ENCODE results near the gene PTPRZ1.

PTPRZ1 gene

DNA sequence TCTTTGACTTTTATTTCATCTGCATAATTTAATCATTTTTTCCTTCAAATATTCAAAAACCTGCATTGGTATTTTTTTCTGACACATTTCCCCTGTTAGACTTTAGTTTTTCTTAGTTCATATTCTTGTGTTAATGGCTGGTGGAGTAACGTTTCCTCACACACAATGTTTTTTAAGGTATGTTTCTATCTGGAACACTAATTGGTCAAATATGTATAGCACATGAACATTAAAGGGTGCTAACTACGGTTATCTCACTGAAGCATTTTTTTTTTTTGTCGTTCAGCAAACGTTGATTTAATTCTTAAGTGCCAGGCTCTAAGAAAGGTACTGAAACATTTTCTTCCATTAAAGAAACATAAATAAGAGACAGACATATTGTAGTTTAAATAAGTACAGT, 87.7 kb downstream of the PTPRZ1 start:
- DNase-seq, result no peak

DNA sequence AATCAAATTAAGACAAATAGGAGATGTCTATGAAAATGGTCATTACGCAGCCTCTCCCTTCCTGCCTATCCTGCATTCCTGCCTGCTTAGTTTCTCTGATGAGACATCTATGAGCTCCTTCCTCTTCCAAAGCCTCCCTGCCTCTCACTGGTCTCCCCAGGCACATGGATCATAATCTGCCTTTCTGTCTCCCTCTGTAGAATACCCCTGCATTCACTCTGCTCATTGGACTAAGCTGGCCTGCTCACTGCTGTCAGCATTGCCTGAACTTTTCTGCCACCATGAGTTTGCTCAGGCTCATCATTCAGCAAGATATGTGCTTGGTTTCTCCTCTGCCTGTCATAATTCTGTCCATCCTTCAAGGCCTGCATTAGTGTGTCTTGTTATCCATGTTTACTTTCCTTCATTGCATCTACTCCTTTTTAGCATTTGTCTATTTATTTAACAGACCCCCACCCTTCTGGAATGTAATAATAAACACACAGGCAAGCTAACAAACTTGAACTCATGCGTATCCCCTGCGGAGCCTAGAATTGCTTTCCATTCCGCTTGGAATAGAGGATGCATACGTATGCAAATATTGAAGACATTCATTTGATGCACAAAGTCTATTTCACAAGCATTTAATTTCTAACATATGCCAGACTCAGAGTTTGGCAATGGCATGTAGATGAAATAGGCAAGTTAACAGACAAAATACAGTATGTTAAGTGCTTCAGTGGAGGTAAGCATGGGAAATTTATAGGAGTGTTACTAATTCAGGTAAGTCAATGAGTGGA, 88.3 kb downstream of the PTPRZ1 start:
- no peak for DNase-seq

DNA sequence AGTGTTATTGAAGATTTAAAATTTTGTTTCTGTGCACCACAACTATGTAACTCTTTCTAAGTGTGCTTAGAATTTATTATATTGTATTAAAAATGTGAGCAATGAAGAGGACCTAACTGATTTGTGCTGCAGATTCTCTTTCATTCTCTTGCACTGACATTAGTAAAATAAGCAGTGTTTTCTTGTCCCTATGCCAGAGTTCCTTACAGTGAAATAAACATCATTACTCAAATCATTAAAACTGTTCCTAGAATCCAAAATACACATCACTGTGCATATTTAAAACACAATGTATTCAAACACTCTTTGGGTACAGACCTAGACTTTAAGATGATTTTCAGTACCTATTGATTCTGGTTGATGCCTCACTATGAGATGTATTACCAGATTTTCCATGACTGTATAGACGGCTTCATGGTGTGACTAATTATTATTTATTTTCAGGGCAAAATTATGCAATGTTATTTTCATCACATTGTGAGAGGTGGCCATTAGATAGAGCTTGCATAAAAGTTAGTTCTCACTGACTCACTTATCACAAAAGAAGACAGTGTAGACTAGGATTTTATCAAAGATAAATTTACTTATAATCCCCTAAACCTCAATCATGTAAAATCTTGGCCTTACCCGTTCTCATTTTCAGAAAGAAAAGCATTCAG, 93.4 kb downstream of the PTPRZ1 start:
- no peak for DNase-seq

DNA sequence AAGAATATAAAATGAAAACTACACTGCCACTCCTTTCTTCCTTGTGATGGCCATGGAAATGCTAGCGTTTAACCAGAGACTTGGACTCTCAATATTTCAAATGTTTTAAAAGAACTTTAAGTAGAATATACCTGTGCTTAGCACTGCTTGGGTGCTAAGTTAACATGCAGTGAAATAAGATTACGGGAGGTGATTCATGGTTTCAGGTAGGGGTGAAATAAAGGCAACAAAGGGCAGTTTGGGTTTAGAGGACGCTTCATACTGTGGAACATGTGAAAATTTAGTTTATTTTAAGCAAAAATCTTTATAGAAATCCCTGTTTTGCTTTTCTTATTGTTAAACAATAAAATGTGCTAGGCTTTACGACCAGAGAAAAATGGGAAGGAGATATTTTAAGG, 94.0 kb downstream of the PTPRZ1 start:
- no peak for DNase-seq

GRCh38 chr7:121985476-121986030, 112.6 kb downstream of the PTPRZ1 start:
- DNase-seq, result no peak

DNA sequence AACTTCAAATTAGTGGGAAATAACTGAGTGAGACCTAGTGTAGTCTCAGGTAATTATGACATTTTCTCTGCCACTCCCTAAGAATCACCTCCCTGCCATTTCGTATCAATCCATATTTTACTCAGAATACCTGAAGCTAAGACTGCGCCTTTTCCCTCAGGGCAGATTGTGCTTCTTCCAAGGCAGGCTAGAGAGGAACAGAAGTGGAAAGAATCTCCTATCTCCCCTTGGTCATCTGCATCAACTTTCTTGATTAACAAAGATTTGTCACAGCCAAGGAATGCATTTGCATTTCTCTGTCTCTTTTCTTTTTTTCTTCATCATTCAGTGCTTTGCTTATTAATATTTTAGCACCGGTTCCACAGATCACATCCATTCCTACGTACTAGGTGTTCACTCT, 119.1 kb downstream of the PTPRZ1 start:
- no peak for DNase-seq

DNA sequence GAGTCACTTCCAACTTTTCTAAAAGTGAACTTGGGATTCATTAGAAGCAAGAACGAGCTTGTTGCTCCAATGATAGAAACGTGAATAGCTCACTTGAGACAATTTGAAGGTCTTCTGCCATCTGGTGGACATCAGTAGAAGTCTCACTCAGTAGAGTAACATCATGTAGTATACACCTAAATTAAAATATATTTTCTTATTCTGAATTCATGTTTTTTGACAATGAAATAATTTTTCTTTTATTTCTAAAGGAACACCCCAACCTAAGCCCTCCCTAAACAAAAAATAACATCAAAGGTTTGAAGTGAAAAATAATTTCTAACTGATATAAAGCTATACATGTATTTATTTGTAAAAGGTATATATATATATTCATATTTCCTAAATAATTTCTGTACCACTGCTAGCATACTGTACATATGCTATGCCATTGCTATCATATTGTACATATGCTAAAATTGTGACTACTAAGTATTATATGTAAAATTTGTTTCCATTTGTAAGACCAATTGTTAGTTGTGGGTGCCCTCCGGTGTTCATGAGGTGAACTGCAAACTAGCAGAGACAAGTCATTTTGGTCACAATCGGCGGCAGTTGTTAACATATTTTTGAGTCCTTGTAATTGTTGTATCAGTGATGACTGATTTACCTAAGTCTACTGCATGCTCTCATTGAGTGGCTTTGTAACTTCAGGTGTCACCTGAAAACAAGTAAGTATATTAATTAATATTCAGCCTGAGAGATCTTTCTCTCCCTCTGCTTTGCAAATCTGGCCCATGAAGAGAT, 121.9 kb downstream of the PTPRZ1 start:
- DNase-seq, result no peak

DNA sequence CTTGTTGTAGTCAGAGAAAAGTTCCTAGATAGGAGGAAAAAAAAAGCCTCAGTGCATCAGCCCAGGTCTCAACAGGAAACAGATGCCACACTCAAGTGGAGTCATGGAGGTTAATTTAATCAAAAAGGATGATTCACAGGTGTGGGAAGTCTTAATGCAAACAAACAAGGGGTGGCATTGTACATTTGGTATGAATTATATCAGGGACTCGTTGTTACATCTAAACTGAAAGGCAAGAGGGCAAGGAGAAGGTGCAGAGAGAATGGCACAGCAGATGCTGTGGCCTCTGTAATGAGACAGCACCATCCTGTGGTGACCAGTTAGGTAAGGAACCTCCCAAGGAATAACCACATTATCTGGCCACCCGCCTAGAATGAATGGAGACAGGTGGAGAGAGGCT, 133.7 kb downstream of the PTPRZ1 start:
- no peak for DNase-seq

GRCh38 chr7:122010116-122010515, 137.2 kb downstream of the PTPRZ1 start:
- DNase-seq, result no peak

DNA sequence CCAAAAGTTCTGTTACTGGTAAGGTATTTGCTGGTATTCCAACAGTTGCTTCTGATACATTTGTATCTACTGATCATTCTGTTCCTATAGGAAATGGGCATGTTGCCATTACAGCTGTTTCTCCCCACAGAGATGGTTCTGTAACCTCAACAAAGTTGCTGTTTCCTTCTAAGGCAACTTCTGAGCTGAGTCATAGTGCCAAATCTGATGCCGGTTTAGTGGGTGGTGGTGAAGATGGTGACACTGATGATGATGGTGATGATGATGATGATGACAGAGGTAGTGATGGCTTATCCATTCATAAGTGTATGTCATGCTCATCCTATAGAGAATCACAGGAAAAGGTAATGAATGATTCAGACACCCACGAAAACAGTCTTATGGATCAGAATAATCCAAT, 140.1 kb downstream of the PTPRZ1 start:
- DNase-seq, result no peak

DNA sequence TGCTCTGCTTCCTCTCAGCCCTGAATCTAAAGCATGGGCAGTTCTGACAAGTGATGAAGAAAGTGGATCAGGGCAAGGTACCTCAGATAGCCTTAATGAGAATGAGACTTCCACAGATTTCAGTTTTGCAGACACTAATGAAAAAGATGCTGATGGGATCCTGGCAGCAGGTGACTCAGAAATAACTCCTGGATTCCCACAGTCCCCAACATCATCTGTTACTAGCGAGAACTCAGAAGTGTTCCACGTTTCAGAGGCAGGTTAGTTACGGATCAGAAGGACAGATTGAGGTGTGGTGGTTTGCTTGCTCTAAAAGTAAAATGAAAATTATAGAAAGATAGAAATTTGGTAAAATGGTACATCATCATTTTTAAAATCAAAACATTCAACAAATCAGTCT, 140.7 kb downstream of the PTPRZ1 start:
- DNase-seq, result no peak

DNA sequence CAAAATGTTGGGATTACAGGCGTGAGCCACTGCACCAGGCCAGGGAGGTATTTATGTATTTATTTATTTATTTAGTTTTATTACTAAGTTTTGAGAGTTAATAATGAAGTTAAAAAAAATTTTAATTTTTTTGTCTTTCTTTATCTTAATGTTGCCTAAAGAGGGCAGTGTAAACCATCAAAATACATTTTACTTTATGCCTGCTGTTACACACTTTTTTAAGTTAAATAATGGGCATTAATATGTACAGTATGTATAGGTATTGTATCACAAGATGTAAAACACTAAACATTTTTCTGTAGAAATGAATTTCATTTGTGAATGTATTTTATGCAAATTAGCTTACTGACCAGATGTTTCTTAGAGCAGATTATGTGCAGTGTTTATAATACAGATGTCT, 141.7 kb downstream of the PTPRZ1 start:
- DNase-seq, result no peak

DNA sequence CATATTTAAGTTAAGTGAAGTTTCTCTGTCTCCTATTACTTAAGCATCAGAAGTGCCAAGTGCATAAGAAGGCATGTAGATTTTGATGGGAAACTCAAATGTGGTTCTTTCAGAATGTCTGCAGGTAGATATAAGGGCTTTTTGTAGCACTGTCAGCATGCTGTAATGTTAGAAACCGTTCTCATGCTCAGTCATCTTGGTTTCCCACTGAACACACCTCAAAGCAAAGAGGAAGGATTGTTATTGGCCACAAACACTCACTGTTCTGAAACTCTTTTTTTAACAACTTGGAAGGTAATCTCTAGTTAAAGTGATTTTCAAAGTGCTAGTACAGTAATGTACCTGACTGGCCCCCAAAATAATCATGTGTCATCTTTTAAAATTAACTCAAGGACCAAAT, 145.1 kb downstream of the PTPRZ1 start:
- DNase-seq, result no peak

DNA sequence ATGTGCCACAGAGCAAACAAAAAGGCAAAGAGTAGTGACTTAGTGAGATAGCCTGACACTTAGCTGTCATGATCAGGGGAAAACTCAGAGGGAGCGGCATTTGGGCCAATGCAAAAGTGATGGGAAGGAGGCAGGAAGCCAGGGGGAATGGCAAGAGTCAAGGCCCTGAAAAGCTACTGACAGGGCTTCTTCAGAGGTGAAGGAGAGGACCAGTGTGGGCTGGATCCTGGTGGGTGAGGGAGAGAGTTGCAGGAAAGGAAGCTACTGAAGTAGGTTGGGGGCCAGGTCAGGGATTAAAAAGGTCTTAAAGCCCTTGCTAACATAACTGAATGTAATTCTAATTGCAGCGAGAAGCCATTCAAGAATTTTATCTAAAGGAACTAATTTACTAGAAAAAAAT, 154.1 kb downstream of the PTPRZ1 start:
- DNase-seq, result no peak

- no peak for DNase-seq
These were observed 160.7 kb downstream of the PTPRZ1 start for GRCh38 chr7:122033641-122034040.

- no peak for DNase-seq
These were observed 162.9 kb downstream of the PTPRZ1 start for GRCh38 chr7:122035876-122036275.

DNA sequence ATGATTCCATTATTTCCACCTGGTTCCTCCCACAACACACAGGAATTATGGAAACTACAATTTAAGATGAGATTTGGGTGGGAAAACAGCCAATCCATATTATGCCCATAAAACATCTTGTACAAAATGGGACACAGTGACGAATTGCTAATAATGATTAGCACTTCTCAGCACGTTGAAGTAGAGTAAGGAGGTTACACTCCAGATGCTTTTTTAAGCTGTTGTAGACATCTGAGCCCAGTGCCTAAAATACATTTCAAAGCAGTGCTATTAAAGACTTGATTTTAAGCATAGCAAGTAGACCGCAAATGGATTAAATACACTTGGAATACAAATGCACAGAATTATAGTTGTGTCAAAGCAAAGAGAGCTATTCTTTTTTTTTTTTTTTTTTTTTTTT, 165.2 kb downstream of the PTPRZ1 start:
- DNase-seq, result no peak

DNA sequence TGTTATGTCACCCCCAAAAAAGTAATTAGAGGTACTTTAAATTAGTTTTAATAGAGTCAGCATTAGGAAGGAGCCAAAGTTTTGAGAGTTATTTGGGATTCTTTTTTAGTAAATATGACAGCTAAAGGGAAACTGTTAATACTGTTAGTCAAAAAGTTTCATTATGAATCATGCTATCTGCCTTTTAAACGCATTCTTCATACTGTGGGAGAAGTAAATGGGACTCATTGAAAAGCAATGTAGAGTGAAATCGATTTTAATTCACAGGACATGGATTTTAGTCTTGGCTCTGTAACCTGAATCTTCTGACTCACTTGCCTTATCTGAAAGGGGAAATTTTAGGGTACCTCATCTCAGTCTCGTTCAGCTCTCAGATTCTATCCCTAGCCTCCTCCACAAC, 165.9 kb downstream of the PTPRZ1 start:
- no peak for DNase-seq

- DNase-seq, result no peak
These were observed 167.2 kb downstream of the PTPRZ1 start for GRCh38 chr7:122040147-122040546.

DNA sequence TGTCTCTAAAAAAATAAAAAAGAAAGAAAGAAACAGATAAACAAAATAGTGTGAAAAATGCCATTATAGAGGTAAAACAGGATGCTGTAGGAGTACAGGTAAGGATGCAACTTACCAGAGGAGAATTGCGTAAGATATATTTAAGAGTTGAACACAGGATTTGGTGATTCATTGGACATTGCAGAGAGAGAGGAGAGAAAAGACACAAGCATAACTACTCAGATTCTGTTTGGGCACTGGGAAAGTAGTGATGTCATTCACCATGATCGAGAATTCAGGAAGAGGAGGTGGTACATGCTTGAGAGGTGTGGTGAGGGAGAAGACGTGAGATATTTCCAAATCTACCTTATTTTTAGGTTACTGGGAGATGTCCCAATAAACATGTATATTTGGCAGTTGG, 173.4 kb downstream of the PTPRZ1 start:
- DNase-seq, result no peak

DNA sequence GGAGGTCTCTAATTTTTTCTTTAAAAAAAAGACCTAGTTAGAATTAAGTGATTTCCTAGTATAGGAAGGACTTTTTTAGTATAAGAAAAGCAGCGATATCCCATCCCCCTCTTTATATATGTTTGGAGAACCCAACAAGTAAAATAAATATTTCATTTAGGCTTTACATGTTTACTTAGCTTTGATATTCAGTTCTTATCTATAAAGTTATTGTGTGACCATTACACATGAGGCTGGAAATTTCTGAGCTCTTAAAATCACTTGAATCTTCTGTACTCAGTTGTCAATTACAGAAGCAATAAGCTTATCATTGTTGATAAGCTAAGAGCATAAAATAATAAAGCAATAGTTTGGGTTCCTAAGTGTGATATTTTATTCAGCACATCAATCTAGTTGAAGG, 181.4 kb downstream of the PTPRZ1 start:
- DNase-seq, result no peak

GRCh38 chr7:122055073-122055472, 182.1 kb downstream of the PTPRZ1 start:
- no peak for DNase-seq

DNA sequence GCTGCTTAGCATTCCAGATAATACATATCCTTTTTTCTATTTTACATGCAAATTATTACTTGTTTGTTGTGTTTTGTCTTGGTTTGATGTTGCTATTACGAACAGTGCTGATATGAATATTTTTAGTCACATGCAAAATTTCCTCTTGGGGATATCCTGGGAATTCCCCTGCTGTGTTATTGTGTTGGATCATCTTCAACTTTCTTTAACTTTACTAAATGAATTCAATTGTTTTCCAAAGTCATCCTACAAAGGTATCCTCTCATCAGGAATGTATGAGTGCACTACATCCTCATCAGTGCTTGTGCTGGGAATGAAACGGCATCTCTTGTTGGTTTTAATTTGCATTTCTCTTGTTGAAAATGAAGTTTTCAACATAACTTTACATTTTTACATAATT, 184.0 kb downstream of the PTPRZ1 start:
- no peak for DNase-seq

- no peak for DNase-seq
These were observed 186.6 kb downstream of the PTPRZ1 start for GRCh38 chr7:122059542-122059941.

Measured in DMS79 treated with DMSO at 0.1 percent for 48 hours (cell line).